NT2/D1 (cell line): ENCODE data around the gene ANTXR1.

Source experiments
- SUZ12 ChIP-seq: IDR thresholded peaks from 2 replicates; pipeline ENCODE4 v1.6.1; 2011; ENCODE audit not compliant: insufficient read length, insufficient read depth; ENCODE audit errors: extremely low read depth
- YY1 ChIP-seq: IDR thresholded peaks from 2 replicates; pipeline ENCODE4 v1.6.1; 2011; ENCODE audit not compliant: insufficient read length, insufficient read depth
- ZNF274 ChIP-seq: IDR thresholded peaks from 2 replicates; pipeline ENCODE4 v1.6.1; 2011; ENCODE audit warnings: mild to moderate bottlenecking, low read depth, low read length

GRCh38 chr2:69171897-69172525 is 159.0 kb downstream of the ANTXR1 start:
- no peak for TF ChIP-seq ZNF274
- no peak for TF ChIP-seq YY1
- no peak for TF ChIP-seq SUZ12
